Activated T-helper 17 cell treated with anti-CD3 and anti-CD28 coated beads, Interleukin-2, amount 50 U/mL, for 72 hours (primary cell): ENCODE data around the gene OTOG. TPM values are rescaled to one million over a fixed set of nuclear protein-coding genes. Genes with fewer than 3 reads are reported as not detected.

Experiments used
- ATAC-seq: fragments of 150-1000 bp; cut with Tn5 transposase; replicated peaks from 2 replicates; pipeline ENCODE4 v1.10.0; 2021; ENCODE audit warnings: mild to moderate bottlenecking, moderate library complexity
- H3K27ac Mint-ChIP-seq: one replicate; pipeline ENCODE4 v1.8.0; 2022; ENCODE audit warnings: mixed read lengths
- H3K27me3 Mint-ChIP-seq: one replicate; pipeline ENCODE4 v1.8.0; 2022; ENCODE audit warnings: mixed read lengths
- H3K36me3 Mint-ChIP-seq: one replicate; pipeline ENCODE4 v1.8.0; 2022; ENCODE audit warnings: low read depth, mild to moderate bottlenecking, mixed read lengths
- H3K4me1 Mint-ChIP-seq: one replicate; pipeline ENCODE4 v1.8.0; 2022; ENCODE audit warnings: mixed read lengths
- H3K4me3 Mint-ChIP-seq: one replicate; pipeline ENCODE4 v1.8.0; 2022; ENCODE audit warnings: mild to moderate bottlenecking, mixed read lengths
- H3K9me3 Mint-ChIP-seq: one replicate; pipeline ENCODE4 v1.8.0; 2022; ENCODE audit warnings: mixed read lengths
- total RNA-seq, 2 donors: library from RNA; stranded (reverse); gene quantifications; one replicate each; pipeline ENCODE4 v1.2.3, GENCODE V29; 2022

The OTOG gene
- total RNA-seq, 2 donors from 2014 or later: not detected

DNA sequence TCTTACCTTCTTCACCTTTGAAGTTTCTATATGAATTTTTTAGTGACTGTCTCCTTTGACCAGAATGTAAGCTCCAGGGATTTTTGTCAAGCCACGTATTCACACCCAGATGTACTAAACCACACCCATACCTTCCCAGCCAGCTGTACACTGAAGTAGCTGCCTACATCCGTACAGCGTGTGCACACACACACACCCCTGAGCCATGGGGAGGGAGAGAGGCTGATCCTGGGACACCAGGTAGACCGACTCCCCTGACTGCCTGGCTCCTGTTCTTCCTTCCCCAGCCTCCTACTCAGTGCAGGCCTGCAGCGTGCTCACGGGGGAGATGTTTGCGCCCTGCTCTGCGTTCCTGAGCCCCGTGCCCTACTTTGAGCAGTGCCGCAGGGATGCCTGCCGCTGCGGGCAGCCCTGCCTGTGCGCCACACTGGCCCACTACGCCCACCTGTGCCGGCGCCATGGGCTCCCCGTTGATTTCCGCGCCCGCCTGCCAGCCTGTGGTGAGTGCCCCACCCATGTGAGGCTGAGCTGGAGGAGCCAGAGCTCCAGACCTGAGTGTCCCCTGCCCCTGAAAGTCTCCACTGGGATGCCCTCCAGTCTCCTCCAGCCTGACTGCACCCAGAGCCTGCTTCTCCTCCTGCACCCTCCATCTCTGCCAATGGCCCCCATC lies 25.9 kb downstream of the OTOG start:
- peaks cover 13% of the 10 kb centered on the region for H3K27me3 Mint-ChIP-seq
- no peaks in the 10 kb centered on the region for H3K9me3 Mint-ChIP-seq
- H3K36me3 Mint-ChIP-seq: no peaks in the 10 kb centered on the region
- no peaks in the 10 kb centered on the region for H3K4me1 Mint-ChIP-seq
- H3K4me3 Mint-ChIP-seq: no peak overlapping the region
- no peak overlapping the region for H3K27ac Mint-ChIP-seq
- ATAC-seq: no peak

DNA sequence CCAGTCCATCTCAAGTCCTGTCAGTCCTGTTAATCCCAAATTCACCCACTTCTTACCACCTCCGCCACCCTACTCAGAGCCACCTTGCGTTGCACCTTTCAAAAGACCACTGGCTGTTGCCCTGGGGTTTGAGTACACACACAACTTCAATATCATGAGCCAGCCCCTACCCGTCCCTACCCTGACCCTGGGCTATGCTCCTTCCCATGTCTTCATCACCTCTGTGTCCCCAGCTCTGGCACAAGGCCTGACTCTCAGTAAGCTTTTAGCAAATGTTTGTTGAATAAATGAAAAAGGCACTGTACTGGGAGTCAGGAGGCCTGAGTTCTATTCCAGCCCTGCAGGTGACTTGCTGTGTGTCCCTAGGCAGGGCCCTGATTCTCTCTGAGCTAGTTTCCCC lies 26.5 kb downstream of the OTOG start:
- ATAC-seq: no peak

DNA sequence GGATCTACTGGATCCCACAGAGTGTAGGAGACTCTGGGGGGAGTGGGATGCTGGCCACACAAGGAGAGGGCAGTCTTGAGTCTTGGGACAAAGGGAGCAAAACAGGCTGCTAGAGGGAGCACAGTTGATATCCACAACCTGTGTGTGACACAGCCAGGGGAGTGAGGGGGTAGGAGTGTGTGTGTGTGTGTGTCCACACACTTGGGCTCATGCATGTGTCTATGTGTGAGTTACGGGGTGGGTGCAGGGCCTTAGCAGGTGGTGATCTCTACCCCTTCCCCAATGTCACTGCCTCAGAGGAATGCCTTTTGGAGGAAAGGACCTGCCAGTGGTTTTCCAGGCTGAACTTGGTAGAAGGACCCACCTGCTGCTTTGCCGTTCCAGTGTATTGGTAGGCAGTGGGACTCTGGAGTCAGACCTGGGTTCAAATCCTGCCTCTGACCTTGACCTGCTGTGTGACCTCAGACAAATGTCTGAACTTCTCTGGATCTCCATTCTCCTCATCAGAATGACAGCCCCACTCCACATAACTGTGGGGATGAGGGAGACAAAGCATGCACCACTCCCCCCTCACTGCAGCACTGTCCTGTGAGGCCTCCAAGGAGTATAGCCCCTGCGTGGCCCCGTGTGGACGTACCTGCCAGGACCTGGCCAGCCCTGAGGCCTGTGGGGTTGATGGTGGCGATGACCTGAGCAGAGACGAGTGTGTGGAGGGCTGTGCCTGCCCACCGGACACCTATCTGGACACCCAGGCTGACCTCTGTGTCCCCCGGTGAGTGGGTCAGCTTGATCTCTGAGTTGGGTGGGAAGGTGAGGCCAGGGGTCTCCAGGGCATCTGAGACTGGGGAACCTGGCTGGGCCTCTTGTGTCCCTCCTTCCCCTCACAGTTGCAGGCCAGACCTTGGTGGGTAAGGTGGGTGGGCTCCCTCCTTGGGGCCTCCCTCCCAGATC lies 27.4 kb downstream of the OTOG start:
- no peaks in the 10 kb centered on the region for H3K36me3 Mint-ChIP-seq
- no peaks in the 10 kb centered on the region for H3K9me3 Mint-ChIP-seq
- ATAC-seq: no peak
- H3K27ac Mint-ChIP-seq: no peak overlapping the region
- H3K4me1 Mint-ChIP-seq: no peaks in the 10 kb centered on the region
- no peak overlapping the region for H3K4me3 Mint-ChIP-seq
- H3K27me3 Mint-ChIP-seq: peaks cover 15% of the 10 kb centered on the region

More for the DNA sequence above, 26.5 kb downstream of the OTOG start:
- peaks cover 15% of the 10 kb centered on the region for H3K27me3 Mint-ChIP-seq
- no peaks in the 10 kb centered on the region for H3K4me1 Mint-ChIP-seq
- no peaks in the 10 kb centered on the region for H3K9me3 Mint-ChIP-seq
- H3K36me3 Mint-ChIP-seq: no peaks in the 10 kb centered on the region
- H3K4me3 Mint-ChIP-seq: no peak overlapping the region
- no peak overlapping the region for H3K27ac Mint-ChIP-seq

DNA sequence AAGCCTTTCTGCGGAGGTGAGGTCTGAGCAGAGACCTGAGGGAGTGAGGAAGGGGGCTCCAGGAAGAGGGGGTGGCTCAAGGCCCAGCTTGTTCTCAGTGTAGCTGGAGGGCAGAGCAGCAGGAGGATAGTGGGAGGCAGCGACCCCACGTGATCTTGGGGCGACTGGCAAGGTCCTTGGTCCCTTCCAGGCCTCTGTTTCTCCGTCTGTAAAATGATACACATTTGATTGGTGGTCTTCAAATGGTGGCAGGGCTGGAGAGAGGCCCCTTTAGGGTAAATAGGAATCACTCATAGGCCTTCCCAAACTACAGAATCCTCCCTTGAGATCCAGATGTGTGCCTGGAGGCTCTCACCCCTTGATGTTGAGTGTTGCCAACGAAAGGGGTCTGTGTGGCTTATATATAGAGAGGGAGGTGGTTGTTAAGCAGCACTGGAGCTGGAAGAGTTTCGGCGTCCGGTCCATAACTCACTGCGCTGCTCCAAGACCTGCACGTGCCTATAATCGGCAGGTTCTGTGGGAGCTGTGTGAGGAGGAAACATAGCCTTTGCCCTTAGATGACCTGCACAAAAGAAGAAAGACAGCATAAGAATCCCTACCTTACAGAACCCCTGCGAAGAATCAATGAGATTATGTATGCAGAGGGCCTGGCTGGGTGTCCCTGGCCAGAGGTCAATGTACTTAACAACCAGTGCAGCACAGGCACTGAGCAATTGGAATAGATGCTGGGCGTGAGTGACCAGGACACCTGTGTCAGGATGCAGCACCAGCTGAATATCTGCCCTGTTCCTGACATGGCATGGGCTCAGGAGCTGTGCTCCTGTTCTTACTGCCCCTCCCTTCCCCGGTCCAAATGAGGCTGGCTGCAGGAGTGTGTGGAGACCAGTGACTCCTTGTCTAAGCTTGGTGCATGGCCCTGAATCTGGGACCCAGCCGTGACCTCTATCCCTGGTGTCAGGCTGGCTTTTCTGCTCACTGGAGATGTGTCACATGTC lies 28.7 kb downstream of the OTOG start:
- Mint-ChIP-seq H3K4me3 (no peak overlapping the region), H3K4me1 (no peaks in the 10 kb centered on the region), H3K27me3 (peaks cover 20% of the 10 kb centered on the region), H3K9me3 (no peaks in the 10 kb centered on the region), H3K36me3 (no peaks in the 10 kb centered on the region), H3K27ac (no peak overlapping the region)
- ATAC-seq: no peak

DNA sequence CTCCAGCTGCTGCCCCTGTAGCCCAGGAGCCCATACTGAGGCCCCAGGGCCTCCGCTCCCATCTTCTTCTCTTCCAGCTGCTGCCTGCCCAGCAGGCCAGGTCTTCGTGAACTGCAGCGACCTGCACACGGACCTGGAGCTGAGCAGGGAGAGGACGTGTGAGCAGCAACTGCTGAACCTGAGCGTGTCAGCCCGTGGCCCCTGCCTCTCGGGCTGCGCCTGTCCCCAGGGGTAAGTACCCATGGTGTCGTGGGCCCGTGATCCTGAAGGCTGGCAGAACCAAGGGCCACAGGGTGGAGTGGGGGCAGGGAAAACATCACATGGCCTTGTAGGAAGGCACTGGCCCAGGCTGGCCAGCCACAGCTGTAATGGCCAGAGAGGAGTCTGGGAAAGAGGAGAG lies 31.2 kb downstream of the OTOG start:
- Mint-ChIP-seq H3K4me1 (no peaks in the 10 kb centered on the region), H3K9me3 (no peaks in the 10 kb centered on the region), H3K4me3 (no peak overlapping the region), H3K36me3 (no peaks in the 10 kb centered on the region), H3K27ac (no peak overlapping the region), H3K27me3 (peaks cover 15% of the 10 kb centered on the region)
- no peak for ATAC-seq

DNA sequence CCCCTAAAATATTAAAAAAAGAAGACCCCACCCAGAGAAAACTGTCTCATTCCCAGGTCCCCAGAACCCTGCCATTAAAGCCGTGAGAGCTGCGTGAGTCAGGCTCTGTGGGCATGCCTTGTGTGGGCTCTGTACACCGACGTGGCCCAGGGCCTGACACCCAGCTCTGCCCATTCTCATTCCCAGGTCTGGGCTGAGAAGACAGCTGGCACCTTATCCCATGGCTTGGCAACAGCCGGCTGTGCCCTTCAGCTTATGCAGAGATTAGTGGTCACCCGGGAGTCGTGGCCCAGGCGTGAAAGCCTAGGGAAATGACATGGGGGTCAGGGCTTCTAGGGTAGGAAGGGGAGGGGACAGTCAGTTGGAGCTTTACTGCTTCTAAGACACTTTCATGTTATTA lies 31.9 kb downstream of the OTOG start:
- Mint-ChIP-seq H3K9me3 (no peaks in the 10 kb centered on the region), H3K27ac (no peak overlapping the region), H3K36me3 (no peaks in the 10 kb centered on the region), H3K27me3 (peaks cover 15% of the 10 kb centered on the region), H3K4me1 (no peaks in the 10 kb centered on the region), H3K4me3 (no peak overlapping the region)
- ATAC-seq: no peak

DNA sequence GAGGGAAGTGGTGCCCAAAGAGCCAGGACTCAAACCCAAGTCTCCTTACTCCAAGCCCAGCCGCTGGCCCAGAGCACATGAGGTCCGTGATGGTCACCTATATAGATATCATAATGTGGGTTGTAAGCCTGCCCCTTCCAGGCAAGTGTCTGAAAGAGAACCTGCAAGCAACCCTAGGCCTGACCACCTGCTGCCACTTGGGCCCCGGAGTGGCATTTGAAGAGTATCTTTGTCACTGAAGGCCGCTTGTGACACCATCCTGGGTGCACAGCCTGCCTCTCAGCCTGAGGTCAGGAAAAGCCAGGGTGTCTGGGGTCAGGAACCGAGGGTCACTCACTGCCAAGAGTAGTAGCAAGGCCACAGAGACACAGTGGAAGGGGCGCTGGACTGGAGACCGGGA lies 32.4 kb downstream of the OTOG start:
- no peak for ATAC-seq
- no peaks in the 10 kb centered on the region for H3K36me3 Mint-ChIP-seq
- no peak overlapping the region for H3K27ac Mint-ChIP-seq
- peaks cover 15% of the 10 kb centered on the region for H3K27me3 Mint-ChIP-seq
- no peaks in the 10 kb centered on the region for H3K4me1 Mint-ChIP-seq
- H3K4me3 Mint-ChIP-seq: no peak overlapping the region
- no peaks in the 10 kb centered on the region for H3K9me3 Mint-ChIP-seq

DNA sequence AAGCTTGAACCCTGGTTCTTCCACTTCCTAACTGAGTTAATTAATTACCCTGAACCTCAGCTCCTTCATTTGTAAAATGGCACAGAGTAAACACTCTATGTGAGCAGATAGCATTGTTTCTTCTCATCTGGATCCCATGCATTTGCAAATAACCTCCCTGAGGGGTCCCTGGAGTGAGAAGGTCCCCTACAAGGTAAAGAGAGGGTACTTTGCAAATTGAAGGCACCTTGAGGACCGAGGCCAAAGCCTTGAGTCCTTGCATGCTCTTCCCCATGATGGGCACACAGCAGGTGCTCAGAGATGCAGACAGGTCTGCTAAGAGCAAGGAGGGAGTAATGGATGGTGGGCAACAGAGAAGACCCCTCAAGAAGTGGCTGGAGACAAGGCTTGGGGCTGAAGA lies 33.2 kb downstream of the OTOG start:
- no peak for ATAC-seq
- Mint-ChIP-seq H3K36me3 (no peaks in the 10 kb centered on the region), H3K4me1 (no peaks in the 10 kb centered on the region), H3K9me3 (no peaks in the 10 kb centered on the region), H3K4me3 (no peak overlapping the region), H3K27ac (no peak overlapping the region), H3K27me3 (peaks cover 12% of the 10 kb centered on the region)

DNA sequence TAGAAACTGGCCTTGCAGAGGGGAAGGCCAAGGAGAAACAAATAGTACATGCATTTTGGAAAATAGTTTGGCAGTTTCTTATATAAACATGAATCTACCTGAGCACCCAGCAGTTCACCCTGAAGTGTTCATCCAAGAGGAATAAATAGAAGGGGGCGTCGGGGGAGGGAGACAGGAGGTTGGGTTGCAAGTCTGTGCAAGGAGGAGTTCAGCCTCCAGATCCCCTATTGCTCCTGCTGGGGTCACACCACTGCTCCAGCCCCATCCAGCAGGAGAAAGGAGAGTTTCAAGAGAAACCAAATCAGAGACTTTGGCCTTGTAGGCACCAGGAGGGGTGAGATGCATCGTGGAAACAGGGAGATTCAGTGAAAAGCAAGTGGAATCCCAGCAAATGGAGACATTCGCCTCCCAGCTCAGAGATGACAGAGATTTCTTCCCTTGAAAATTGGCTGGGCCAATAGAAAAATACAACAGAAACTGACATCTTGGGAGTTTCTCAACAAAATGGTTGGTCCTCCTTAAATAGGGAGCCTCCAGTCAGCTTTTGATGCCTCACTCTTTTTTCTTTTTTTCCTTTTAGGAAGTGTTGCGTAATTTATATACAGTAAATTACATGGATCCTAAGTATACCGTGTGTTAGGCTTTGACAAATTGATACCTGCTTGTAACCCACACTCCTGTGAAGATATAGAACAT lies 34.1 kb downstream of the OTOG start:
- no peak for ATAC-seq
- H3K4me3 Mint-ChIP-seq: no peak overlapping the region
- no peaks in the 10 kb centered on the region for H3K9me3 Mint-ChIP-seq
- peaks cover 12% of the 10 kb centered on the region for H3K27me3 Mint-ChIP-seq
- H3K36me3 Mint-ChIP-seq: no peaks in the 10 kb centered on the region
- H3K27ac Mint-ChIP-seq: no peak overlapping the region
- no peaks in the 10 kb centered on the region for H3K4me1 Mint-ChIP-seq

DNA sequence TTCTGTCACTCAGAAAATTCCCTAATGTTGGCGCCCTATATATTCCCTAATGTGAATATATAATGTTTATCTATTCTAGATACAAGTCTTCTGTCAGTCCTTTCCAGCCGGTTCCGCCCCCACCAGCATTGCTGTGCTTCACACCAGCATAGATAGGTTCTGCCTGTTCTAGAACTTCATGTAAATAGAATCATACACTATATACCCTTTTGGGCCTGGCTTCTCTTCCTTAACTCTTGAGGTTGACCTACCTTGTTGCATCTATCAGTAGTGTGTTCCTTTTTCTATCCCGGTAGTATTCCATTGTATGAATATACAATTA lies 34.6 kb downstream of the OTOG start:
- Mint-ChIP-seq H3K4me1 (no peaks in the 10 kb centered on the region), H3K4me3 (no peak overlapping the region), H3K27me3 (peaks cover 14% of the 10 kb centered on the region), H3K27ac (no peak overlapping the region), H3K9me3 (no peaks in the 10 kb centered on the region), H3K36me3 (no peaks in the 10 kb centered on the region)
- no peak for ATAC-seq

DNA sequence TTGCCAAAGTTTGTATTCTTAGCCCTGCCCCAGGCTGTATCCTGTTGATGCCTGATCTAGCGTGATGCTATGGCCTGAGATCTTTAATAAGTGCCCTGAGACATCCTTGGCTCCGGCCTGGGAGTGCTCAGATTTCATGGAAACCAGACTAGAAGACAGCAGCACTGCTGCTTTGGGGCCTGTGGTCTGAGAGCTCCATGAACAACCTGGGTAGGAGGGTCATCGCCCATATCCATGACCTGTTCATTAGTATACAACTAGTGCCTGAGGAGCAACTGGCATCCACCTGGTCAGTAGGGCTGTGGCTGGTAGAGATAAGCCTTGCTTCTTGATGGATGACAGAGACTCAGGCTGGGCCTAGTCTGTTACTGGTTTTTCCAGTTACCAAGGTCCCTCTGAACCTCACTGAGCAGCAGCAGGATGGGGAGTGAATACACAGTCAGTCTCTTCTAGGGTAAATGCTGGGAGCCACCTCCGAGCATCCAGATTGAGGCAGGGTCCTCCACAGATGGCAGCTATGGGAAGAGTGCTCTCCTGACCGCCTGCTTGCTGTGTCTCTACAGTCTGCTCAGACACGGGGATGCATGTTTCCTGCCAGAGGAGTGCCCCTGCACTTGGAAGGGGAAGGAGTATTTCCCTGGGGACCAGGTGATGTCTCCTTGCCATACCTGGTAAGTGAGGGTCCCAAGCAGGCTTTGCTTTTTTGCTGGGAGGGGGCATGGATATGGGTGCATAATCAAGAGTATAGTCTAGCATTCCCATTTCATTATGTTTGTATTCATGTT lies 39.0 kb downstream of the OTOG start:
- no peak for ATAC-seq
- H3K4me1 Mint-ChIP-seq: no peaks in the 10 kb centered on the region
- H3K27ac Mint-ChIP-seq: no peak overlapping the region
- H3K4me3 Mint-ChIP-seq: no peak overlapping the region
- no peaks in the 10 kb centered on the region for H3K9me3 Mint-ChIP-seq
- peaks cover 4% of the 10 kb centered on the region for H3K27me3 Mint-ChIP-seq
- H3K36me3 Mint-ChIP-seq: no peaks in the 10 kb centered on the region

DNA sequence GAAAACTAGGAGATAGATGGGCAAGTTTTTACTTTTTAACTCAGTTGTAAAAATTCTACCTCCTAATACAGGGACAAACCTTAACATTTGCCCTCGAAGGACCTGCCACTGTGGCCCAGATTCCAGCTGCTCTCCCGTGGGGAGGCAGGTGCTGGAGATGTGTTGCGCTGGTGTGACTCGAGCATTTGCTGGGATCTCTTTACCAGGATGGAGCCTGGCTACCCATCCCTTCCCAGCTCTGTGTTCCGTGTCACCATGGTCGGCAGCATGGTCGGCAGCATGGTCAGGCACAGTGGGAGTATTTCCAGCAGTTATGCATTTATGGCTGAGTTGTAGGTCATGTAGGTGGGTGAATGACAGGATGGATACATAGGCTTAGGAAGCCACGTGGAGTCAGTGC lies 41.1 kb downstream of the OTOG start:
- no peak overlapping the region for H3K4me3 Mint-ChIP-seq
- H3K36me3 Mint-ChIP-seq: no peaks in the 10 kb centered on the region
- ATAC-seq: no peak
- peaks cover 7% of the 10 kb centered on the region for H3K27me3 Mint-ChIP-seq
- H3K27ac Mint-ChIP-seq: no peak overlapping the region
- H3K9me3 Mint-ChIP-seq: no peaks in the 10 kb centered on the region
- no peaks in the 10 kb centered on the region for H3K4me1 Mint-ChIP-seq

DNA sequence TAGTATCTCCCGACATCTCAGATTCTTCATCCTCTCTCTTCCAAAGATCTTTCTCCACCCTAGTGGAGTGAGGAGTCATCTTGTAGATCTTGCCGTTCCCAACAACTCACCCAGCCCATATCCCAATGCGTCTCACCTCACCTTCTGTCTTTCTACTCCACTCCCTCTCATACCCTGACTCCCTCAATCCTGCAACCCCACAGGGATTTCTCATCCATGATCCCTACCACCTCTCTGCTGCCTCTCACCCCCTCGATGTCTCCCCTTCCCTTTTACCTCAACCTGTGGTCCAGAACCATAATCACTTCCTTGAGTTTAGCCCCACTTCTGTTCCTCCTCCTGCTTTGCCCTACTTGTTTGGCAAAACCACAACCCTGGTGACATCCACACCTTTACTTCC lies 41.7 kb downstream of the OTOG start:
- Mint-ChIP-seq H3K4me3 (no peak overlapping the region), H3K27me3 (peaks cover 7% of the 10 kb centered on the region), H3K4me1 (no peaks in the 10 kb centered on the region), H3K36me3 (no peaks in the 10 kb centered on the region), H3K27ac (no peak overlapping the region), H3K9me3 (no peaks in the 10 kb centered on the region)
- ATAC-seq: no peak
